ENCODE results near the gene NMB.

GRCh38 chr15:84666373-84666772, 8.4 kb upstream of the NMB start:
- TF ChIP-seq POLR2AphosphoS5 (IDR thresholded peaks at IDR 0.05) (no peak), CTCF (IDR thresholded peaks at IDR 0.05) (no peak), EP300 (IDR thresholded peaks at IDR 0.05) (no peak), POLR2A (IDR thresholded peaks at IDR 0.05) (no peak)

Data from stomach (tissue), 4 donors.